ENCODE measurements around the gene CUEDC1. TPM values are rescaled to one million over a fixed set of nuclear protein-coding genes. Genes with fewer than 3 reads are reported as not detected.
A peak's percentile ranks its signal among the peaks of the same experiment; 100 is the strongest.

Gene CUEDC1
- total RNA-seq, 1 experiment from 2014 or later = 0.71 TPM

- no peaks in the 10 kb centered on the region for H3K9me3 ChIP-seq (ENCODE audit: low read length)
- H2AFZ ChIP-seq (ENCODE audit: low read length) = no peak within 1 kb of the TSS
- peak within 1 kb of the TSS; percentile 81 for H3K4me3 ChIP-seq (ENCODE audit: low read length)
- H3K4me2 ChIP-seq (ENCODE audit: low read depth, low read length, poor library complexity, severe bottlenecking) = peak within 1 kb of the TSS; percentile 92
- no peaks in the 10 kb centered on the region; the same call in 1 of the 2 replicates for H4K20me1 ChIP-seq (ENCODE audit: insufficient read depth, low read depth, low read length)
- H3K9ac ChIP-seq (ENCODE audit: low read length) = peak within 1 kb of the TSS; percentile 82
- DNase-seq = peak; percentile 92
- peaks cover 6% of the 10 kb centered on the region; the same call in 1 of the 2 replicates for H3K36me3 ChIP-seq (ENCODE audit: insufficient read depth, low read length)
- no peaks in the 10 kb centered on the region for H3K9me2 ChIP-seq (replicated peaks; ENCODE audit: insufficient read depth, low read length)
- peaks cover 64% of the 10 kb centered on the region for H3K4me1 ChIP-seq (ENCODE audit: low read length)
- no peaks in the 10 kb centered on the region for H3K27me3 ChIP-seq (ENCODE audit: low read length)
- H3K79me2 ChIP-seq (ENCODE audit: low read length) = peaks cover 50% of the 10 kb centered on the region
- peak within 1 kb of the TSS; percentile 85 for H3K27ac ChIP-seq (ENCODE audit: low read length)
Measured at GRCh38 chr17:57987581-57988300, 32.5 kb upstream of the CUEDC1 start, which contains the start of gene VEZF1. Gene VEZF1, minus strand, starts transcription at chr17:57988254. Its CDS starts 143 bp downstream, at chr17:57988111.

- DNase-seq = peak; percentile 68
- Histone ChIP-seq H3K4me1 (ENCODE audit: low read length) (peaks cover 62% of the 10 kb centered on the region), H3K9me3 (ENCODE audit: low read length) (no peaks in the 10 kb centered on the region), H3K4me3 (ENCODE audit: low read length) (peak overlapping the region; percentile 81), H3K9ac (ENCODE audit: low read length) (peak overlapping the region; percentile 82), H3K27ac (ENCODE audit: low read length) (peak overlapping the region; percentile 25), H3K79me2 (ENCODE audit: low read length) (peaks cover 57% of the 10 kb centered on the region), H3K4me2 (ENCODE audit: low read depth, low read length, poor library complexity, severe bottlenecking) (peak overlapping the region; percentile 92), H3K9me2 (replicated peaks; ENCODE audit: insufficient read depth, low read length) (no peaks in the 10 kb centered on the region), H3K36me3 (ENCODE audit: insufficient read depth, low read length) (peaks cover 12% of the 10 kb centered on the region; the same call in 1 of the 2 replicates), H2AFZ (ENCODE audit: low read length) (no peak overlapping the region), H3K27me3 (ENCODE audit: low read length) (no peaks in the 10 kb centered on the region), H4K20me1 (ENCODE audit: insufficient read depth, low read depth, low read length) (no peaks in the 10 kb centered on the region; the same call in 1 of the 2 replicates)
Measured at GRCh38 chr17:57986841-57987580, 31.8 kb upstream of the CUEDC1 start.

- Histone ChIP-seq H2AFZ (ENCODE audit: low read length) (no peak overlapping the region), H3K4me1 (ENCODE audit: low read length) (peaks cover 57% of the 10 kb centered on the region), H3K36me3 (ENCODE audit: insufficient read depth, low read length) (peaks cover 26% of the 10 kb centered on the region; the same call in 1 of the 2 replicates), H3K9me2 (replicated peaks; ENCODE audit: insufficient read depth, low read length) (no peaks in the 10 kb centered on the region), H3K79me2 (ENCODE audit: low read length) (peaks cover 69% of the 10 kb centered on the region), H4K20me1 (ENCODE audit: insufficient read depth, low read depth, low read length) (no peaks in the 10 kb centered on the region; the same call in 1 of the 2 replicates), H3K4me2 (ENCODE audit: low read depth, low read length, poor library complexity, severe bottlenecking) (peak overlapping the region; percentile 92), H3K4me3 (ENCODE audit: low read length) (no peak overlapping the region), H3K27ac (ENCODE audit: low read length) (peak overlapping the region; percentile 25), H3K9me3 (ENCODE audit: low read length) (no peaks in the 10 kb centered on the region), H3K9ac (ENCODE audit: low read length) (peak overlapping the region; percentile 17; the same call in 1 of the 2 replicates), H3K27me3 (ENCODE audit: low read length) (no peaks in the 10 kb centered on the region)
- DNase-seq = no peak
Measured at GRCh38 chr17:57985675-57985974, 30.4 kb upstream of the CUEDC1 start.

- Histone ChIP-seq H3K4me2 (ENCODE audit: low read depth, low read length, poor library complexity, severe bottlenecking) (peak overlapping the region; percentile 92), H3K36me3 (ENCODE audit: insufficient read depth, low read length) (peaks cover 31% of the 10 kb centered on the region; the same call in 1 of the 2 replicates), H3K79me2 (ENCODE audit: low read length) (peaks cover 72% of the 10 kb centered on the region), H3K4me3 (ENCODE audit: low read length) (no peak overlapping the region), H2AFZ (ENCODE audit: low read length) (no peak overlapping the region), H3K9ac (ENCODE audit: low read length) (peak overlapping the region; percentile 17; the same call in 1 of the 2 replicates), H3K9me2 (replicated peaks; ENCODE audit: insufficient read depth, low read length) (no peaks in the 10 kb centered on the region), H3K9me3 (ENCODE audit: low read length) (no peaks in the 10 kb centered on the region), H3K27ac (ENCODE audit: low read length) (peak overlapping the region; percentile 25), H4K20me1 (ENCODE audit: insufficient read depth, low read depth, low read length) (no peaks in the 10 kb centered on the region; the same call in 1 of the 2 replicates), H3K27me3 (ENCODE audit: low read length) (no peaks in the 10 kb centered on the region), H3K4me1 (ENCODE audit: low read length) (peaks cover 52% of the 10 kb centered on the region)
- DNase-seq = no peak
Measured at GRCh38 chr17:57984936-57985674, 29.9 kb upstream of the CUEDC1 start.

- no peak for DNase-seq
- peaks cover 44% of the 10 kb centered on the region for H3K4me1 ChIP-seq (ENCODE audit: low read length)
- peaks cover 72% of the 10 kb centered on the region for H3K79me2 ChIP-seq (ENCODE audit: low read length)
- H4K20me1 ChIP-seq (ENCODE audit: insufficient read depth, low read depth, low read length) = no peaks in the 10 kb centered on the region; the same call in 1 of the 2 replicates
- no peaks in the 10 kb centered on the region for H3K27me3 ChIP-seq (ENCODE audit: low read length)
- H3K4me2 ChIP-seq (ENCODE audit: low read depth, low read length, poor library complexity, severe bottlenecking) = no peak overlapping the region
- H2AFZ ChIP-seq (ENCODE audit: low read length) = no peak overlapping the region
- H3K4me3 ChIP-seq (ENCODE audit: low read length) = no peak overlapping the region
- no peaks in the 10 kb centered on the region for H3K9me2 ChIP-seq (replicated peaks; ENCODE audit: insufficient read depth, low read length)
- no peak overlapping the region for H3K27ac ChIP-seq (ENCODE audit: low read length)
- no peaks in the 10 kb centered on the region for H3K9me3 ChIP-seq (ENCODE audit: low read length)
- peaks cover 35% of the 10 kb centered on the region; the same call in 1 of the 2 replicates for H3K36me3 ChIP-seq (ENCODE audit: insufficient read depth, low read length)
- no peak overlapping the region for H3K9ac ChIP-seq (ENCODE audit: low read length)
Measured at GRCh38 chr17:57984261-57984890, 29.2 kb upstream of the CUEDC1 start.

GRCh38 chr17:57983446-57983845 lies 28.2 kb upstream of the CUEDC1 start:
- H3K4me1 ChIP-seq (ENCODE audit: low read length) = peaks cover 35% of the 10 kb centered on the region
- no peak for DNase-seq
- H3K27ac ChIP-seq (ENCODE audit: low read length) = no peak overlapping the region
- no peak overlapping the region for H3K4me2 ChIP-seq (ENCODE audit: low read depth, low read length, poor library complexity, severe bottlenecking)
- no peak overlapping the region for H3K4me3 ChIP-seq (ENCODE audit: low read length)
- H3K79me2 ChIP-seq (ENCODE audit: low read length) = peaks cover 74% of the 10 kb centered on the region
- no peaks in the 10 kb centered on the region; the same call in 1 of the 2 replicates for H4K20me1 ChIP-seq (ENCODE audit: insufficient read depth, low read depth, low read length)
- H3K27me3 ChIP-seq (ENCODE audit: low read length) = no peaks in the 10 kb centered on the region
- no peak overlapping the region for H2AFZ ChIP-seq (ENCODE audit: low read length)
- H3K9ac ChIP-seq (ENCODE audit: low read length) = no peak overlapping the region
- H3K9me3 ChIP-seq (ENCODE audit: low read length) = no peaks in the 10 kb centered on the region
- H3K36me3 ChIP-seq (ENCODE audit: insufficient read depth, low read length) = peaks cover 44% of the 10 kb centered on the region; the same call in 1 of the 2 replicates
- no peaks in the 10 kb centered on the region for H3K9me2 ChIP-seq (replicated peaks; ENCODE audit: insufficient read depth, low read length)

- H3K79me2 ChIP-seq (ENCODE audit: low read length) = peaks cover 74% of the 10 kb centered on the region
- no peak overlapping the region for H2AFZ ChIP-seq (ENCODE audit: low read length)
- no peak overlapping the region for H3K9ac ChIP-seq (ENCODE audit: low read length)
- no peaks in the 10 kb centered on the region for H3K9me3 ChIP-seq (ENCODE audit: low read length)
- peaks cover 50% of the 10 kb centered on the region; the same call in 1 of the 2 replicates for H3K36me3 ChIP-seq (ENCODE audit: insufficient read depth, low read length)
- no peak overlapping the region for H3K4me3 ChIP-seq (ENCODE audit: low read length)
- H4K20me1 ChIP-seq (ENCODE audit: insufficient read depth, low read depth, low read length) = no peaks in the 10 kb centered on the region; the same call in 1 of the 2 replicates
- no peak overlapping the region for H3K27ac ChIP-seq (ENCODE audit: low read length)
- DNase-seq = no peak
- H3K9me2 ChIP-seq (replicated peaks; ENCODE audit: insufficient read depth, low read length) = no peaks in the 10 kb centered on the region
- no peaks in the 10 kb centered on the region for H3K27me3 ChIP-seq (ENCODE audit: low read length)
- H3K4me1 ChIP-seq (ENCODE audit: low read length) = peaks cover 35% of the 10 kb centered on the region
- H3K4me2 ChIP-seq (ENCODE audit: low read depth, low read length, poor library complexity, severe bottlenecking) = no peak overlapping the region
Measured at GRCh38 chr17:57982452-57983170, 27.4 kb upstream of the CUEDC1 start.
